ENCODE measurements around the gene TRIM27.
"Not testable (repeated sequence)": the region's sequence is repeated elsewhere in the genome, so short reads cannot be mapped to it uniquely, and the experiment has no call there.

Gene TRIM27

GRCh38 chr6:28953039-28953584, 29.3 kb upstream of the TRIM27 start:
- WGBS (ENCODE audit: insufficient coverage, insufficient read length): no CpG with 5 or more reads among the region's 13 CpGs
- no peaks in the 10 kb centered on the region for H3K9me3 ChIP-seq (ENCODE audit: control insufficient read depth, insufficient read depth, low read length)
- no peak for DNase-seq (ENCODE audit: low read depth, low spot score)
- no peaks in the 10 kb centered on the region for H3K36me3 ChIP-seq (ENCODE audit: control insufficient read depth, insufficient read depth, low read length)
- H3K27ac ChIP-seq (ENCODE audit: low read length): no peak overlapping the region
- 0 out of 2 replicates have a peak, but pooled peaks cover 1% of the 10 kb centered on the region for H3K4me1 ChIP-seq (ENCODE audit: control insufficient read depth, insufficient read depth, low read length)
- no peaks in the 10 kb centered on the region for H3K27me3 ChIP-seq (ENCODE audit: control insufficient read depth, insufficient read depth, low read length)
- H3K4me3 ChIP-seq (ENCODE audit: low read length): peak overlapping the region; percentile 69

- not testable (repeated sequence) for H3K9me3 ChIP-seq (ENCODE audit: control insufficient read depth, insufficient read depth, low read length); H3K27ac ChIP-seq (ENCODE audit: low read length); H3K4me3 ChIP-seq (ENCODE audit: low read length); H3K4me1 ChIP-seq (ENCODE audit: control insufficient read depth, insufficient read depth, low read length); H3K27me3 ChIP-seq (ENCODE audit: control insufficient read depth, insufficient read depth, low read length); H3K36me3 ChIP-seq (ENCODE audit: control insufficient read depth, insufficient read depth, low read length); DNase-seq (ENCODE audit: low read depth, low spot score)
- WGBS (ENCODE audit: insufficient coverage, insufficient read length): no CpG with 5 or more reads among the region's 41 CpGs
Observed at GRCh38 chr6:28949656-28950195, 25.9 kb upstream of the TRIM27 start.

GRCh38 chr6:28948782-28949486, 25.1 kb upstream of the TRIM27 start:
- Histone ChIP-seq H3K27me3 (ENCODE audit: control insufficient read depth, insufficient read depth, low read length) (no peaks in the 10 kb centered on the region), H3K27ac (ENCODE audit: low read length) (no peak overlapping the region), H3K36me3 (ENCODE audit: control insufficient read depth, insufficient read depth, low read length) (no peaks in the 10 kb centered on the region), H3K4me3 (ENCODE audit: low read length) (no peak overlapping the region), H3K4me1 (ENCODE audit: control insufficient read depth, insufficient read depth, low read length) (peaks cover 3% of the 10 kb centered on the region; the same call in 1 of the 2 replicates), H3K9me3 (ENCODE audit: control insufficient read depth, insufficient read depth, low read length) (no peaks in the 10 kb centered on the region)
- WGBS (ENCODE audit: insufficient coverage, insufficient read length): no CpG with 5 or more reads among the region's 23 CpGs
- DNase-seq (ENCODE audit: low read depth, low spot score): no peak

- no CpG with 5 or more reads among the region's 1 CpG for WGBS (ENCODE audit: insufficient coverage, insufficient read length)
- Histone ChIP-seq H3K9me3 (ENCODE audit: control insufficient read depth, insufficient read depth, low read length) (no peaks in the 10 kb centered on the region), H3K4me1 (ENCODE audit: control insufficient read depth, insufficient read depth, low read length) (peaks cover 2% of the 10 kb centered on the region; the same call in 1 of the 2 replicates), H3K4me3 (ENCODE audit: low read length) (no peak overlapping the region), H3K27me3 (ENCODE audit: control insufficient read depth, insufficient read depth, low read length) (no peaks in the 10 kb centered on the region), H3K36me3 (ENCODE audit: control insufficient read depth, insufficient read depth, low read length) (no peaks in the 10 kb centered on the region), H3K27ac (ENCODE audit: low read length) (no peak overlapping the region)
- DNase-seq (ENCODE audit: low read depth, low spot score): no peak
Observed at GRCh38 chr6:28947831-28948270, 24.1 kb upstream of the TRIM27 start.

- WGBS (ENCODE audit: insufficient coverage, insufficient read length): no CpG with 5 or more reads among the region's 6 CpGs
- peaks cover 2% of the 10 kb centered on the region; the same call in 1 of the 2 replicates for H3K4me1 ChIP-seq (ENCODE audit: control insufficient read depth, insufficient read depth, low read length)
- no peaks in the 10 kb centered on the region for H3K9me3 ChIP-seq (ENCODE audit: control insufficient read depth, insufficient read depth, low read length)
- DNase-seq (ENCODE audit: low read depth, low spot score): no peak
- no peak overlapping the region for H3K27ac ChIP-seq (ENCODE audit: low read length)
- no peaks in the 10 kb centered on the region for H3K27me3 ChIP-seq (ENCODE audit: control insufficient read depth, insufficient read depth, low read length)
- no peak overlapping the region for H3K4me3 ChIP-seq (ENCODE audit: low read length)
- H3K36me3 ChIP-seq (ENCODE audit: control insufficient read depth, insufficient read depth, low read length): no peaks in the 10 kb centered on the region
Observed at GRCh38 chr6:28947067-28947765, 23.4 kb upstream of the TRIM27 start.

- Histone ChIP-seq H3K4me3 (ENCODE audit: low read length) (no peak overlapping the region), H3K27me3 (ENCODE audit: control insufficient read depth, insufficient read depth, low read length) (no peaks in the 10 kb centered on the region), H3K36me3 (ENCODE audit: control insufficient read depth, insufficient read depth, low read length) (no peaks in the 10 kb centered on the region), H3K27ac (ENCODE audit: low read length) (no peak overlapping the region), H3K4me1 (ENCODE audit: control insufficient read depth, insufficient read depth, low read length) (peaks cover 2% of the 10 kb centered on the region; the same call in 1 of the 2 replicates), H3K9me3 (ENCODE audit: control insufficient read depth, insufficient read depth, low read length) (no peaks in the 10 kb centered on the region)
- WGBS (ENCODE audit: insufficient coverage, insufficient read length): no CpG with 5 or more reads among the region's 3 CpGs
- DNase-seq (ENCODE audit: low read depth, low spot score): no peak
Observed at GRCh38 chr6:28945349-28945748, 21.6 kb upstream of the TRIM27 start.

- Histone ChIP-seq H3K27me3 (ENCODE audit: control insufficient read depth, insufficient read depth, low read length) (no peaks in the 10 kb centered on the region), H3K36me3 (ENCODE audit: control insufficient read depth, insufficient read depth, low read length) (no peaks in the 10 kb centered on the region), H3K4me1 (ENCODE audit: control insufficient read depth, insufficient read depth, low read length) (peaks cover 2% of the 10 kb centered on the region; the same call in 1 of the 2 replicates), H3K9me3 (ENCODE audit: control insufficient read depth, insufficient read depth, low read length) (no peaks in the 10 kb centered on the region), H3K27ac (ENCODE audit: low read length) (no peak overlapping the region), H3K4me3 (ENCODE audit: low read length) (peak overlapping the region; percentile 87)
- no peak for DNase-seq (ENCODE audit: low read depth, low spot score)
- no CpG with 5 or more reads among the region's 12 CpGs for WGBS (ENCODE audit: insufficient coverage, insufficient read length)
Observed at GRCh38 chr6:28944412-28944865, 20.7 kb upstream of the TRIM27 start.

GRCh38 chr6:28943557-28944411, 20.0 kb upstream of the TRIM27 start:
- Histone ChIP-seq H3K36me3 (ENCODE audit: control insufficient read depth, insufficient read depth, low read length) (no peaks in the 10 kb centered on the region), H3K27me3 (ENCODE audit: control insufficient read depth, insufficient read depth, low read length) (no peaks in the 10 kb centered on the region), H3K27ac (ENCODE audit: low read length) (no peak overlapping the region), H3K9me3 (ENCODE audit: control insufficient read depth, insufficient read depth, low read length) (no peaks in the 10 kb centered on the region), H3K4me1 (ENCODE audit: control insufficient read depth, insufficient read depth, low read length) (peaks cover 2% of the 10 kb centered on the region; the same call in 1 of the 2 replicates), H3K4me3 (ENCODE audit: low read length) (peak overlapping the region; percentile 87)
- no CpG with 5 or more reads among the region's 33 CpGs for whole genome bisulfite sequencing (ENCODE audit: insufficient coverage, insufficient read length)
- peak; percentile 58 for DNase-seq (ENCODE audit: low read depth, low spot score)

GRCh38 chr6:28943223-28943556, 19.4 kb upstream of the TRIM27 start:
- no CpG with 5 or more reads among the region's 6 CpGs for WGBS (ENCODE audit: insufficient coverage, insufficient read length)
- Histone ChIP-seq H3K36me3 (ENCODE audit: control insufficient read depth, insufficient read depth, low read length) (no peaks in the 10 kb centered on the region), H3K4me1 (ENCODE audit: control insufficient read depth, insufficient read depth, low read length) (peaks cover 2% of the 10 kb centered on the region; the same call in 1 of the 2 replicates), H3K4me3 (ENCODE audit: low read length) (peak overlapping the region; percentile 11; the same call in 1 of the 2 replicates), H3K27me3 (ENCODE audit: control insufficient read depth, insufficient read depth, low read length) (no peaks in the 10 kb centered on the region), H3K9me3 (ENCODE audit: control insufficient read depth, insufficient read depth, low read length) (no peaks in the 10 kb centered on the region), H3K27ac (ENCODE audit: low read length) (no peak overlapping the region)
- no peak for DNase-seq (ENCODE audit: low read depth, low spot score)
